Anterior cingulate cortex (tissue), 58 donors: ENCODE data around the gene MVB12B.

Experiments
- DNase-seq, 58 donors: peaks; one replicate each; lab custom pipeline; 2025; lab: John Stamatoyannopoulos, UW

Gene MVB12B

GRCh38 chr9:126482361-126483044 lies 155.9 kb downstream of the MVB12B start:
- DNase-seq = peak in 54 of 58 donors; percentile 20 to 91 (median 70)

- no peak for DNase-seq
Measured at GRCh38 chr9:126483468-126484073, 156.9 kb downstream of the MVB12B start.

- no peak for DNase-seq
Measured at GRCh38 chr9:126485662-126486061, 159.0 kb downstream of the MVB12B start.

DNA sequence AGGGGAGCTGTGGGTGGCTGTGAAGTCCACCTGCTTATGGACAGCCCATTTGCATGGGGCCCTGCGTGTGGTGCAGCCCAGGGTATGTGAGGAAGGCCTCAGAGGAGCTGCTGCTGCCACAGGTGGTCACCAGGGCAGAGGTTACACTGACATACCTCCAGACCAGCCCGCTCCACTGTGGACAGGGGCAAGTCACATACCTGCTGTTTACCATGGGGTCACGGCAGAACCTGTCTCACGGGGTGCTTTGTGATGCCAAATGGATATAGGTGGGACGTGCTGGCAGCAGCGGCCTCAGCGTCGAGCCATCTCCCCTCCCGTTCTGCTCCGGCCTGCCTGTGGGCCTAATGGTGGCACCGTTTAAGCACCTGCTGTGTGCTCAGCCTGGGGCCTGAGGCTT lies 159.6 kb downstream of the MVB12B start:
- no peak for DNase-seq

DNA sequence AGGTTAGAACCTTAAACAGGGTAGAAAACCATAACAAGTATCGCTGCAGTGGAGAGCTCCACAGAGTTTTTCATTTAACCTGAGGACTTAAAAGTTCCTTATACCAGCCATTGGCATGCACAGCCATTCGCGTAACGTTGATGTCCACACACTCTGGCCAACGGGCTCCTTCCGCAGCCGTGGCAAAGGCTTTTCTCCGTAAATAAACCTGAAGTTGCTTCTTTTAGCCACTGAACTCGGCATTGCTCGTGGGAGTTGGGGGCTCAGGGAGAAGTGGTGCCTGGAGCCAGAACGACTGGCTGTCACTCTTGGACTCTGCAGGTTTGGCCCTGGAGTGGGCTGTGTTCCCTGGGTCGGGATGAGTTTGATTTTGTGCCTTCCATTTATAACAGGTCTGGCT lies 161.2 kb downstream of the MVB12B start:
- no peak for DNase-seq

- no peak for DNase-seq
Measured at GRCh38 chr9:126488310-126488709, 161.7 kb downstream of the MVB12B start.

GRCh38 chr9:126488881-126489404 lies 162.3 kb downstream of the MVB12B start:
- peak in 7 of 58 donors; percentile 16 to 58 (median 38) for DNase-seq

DNA sequence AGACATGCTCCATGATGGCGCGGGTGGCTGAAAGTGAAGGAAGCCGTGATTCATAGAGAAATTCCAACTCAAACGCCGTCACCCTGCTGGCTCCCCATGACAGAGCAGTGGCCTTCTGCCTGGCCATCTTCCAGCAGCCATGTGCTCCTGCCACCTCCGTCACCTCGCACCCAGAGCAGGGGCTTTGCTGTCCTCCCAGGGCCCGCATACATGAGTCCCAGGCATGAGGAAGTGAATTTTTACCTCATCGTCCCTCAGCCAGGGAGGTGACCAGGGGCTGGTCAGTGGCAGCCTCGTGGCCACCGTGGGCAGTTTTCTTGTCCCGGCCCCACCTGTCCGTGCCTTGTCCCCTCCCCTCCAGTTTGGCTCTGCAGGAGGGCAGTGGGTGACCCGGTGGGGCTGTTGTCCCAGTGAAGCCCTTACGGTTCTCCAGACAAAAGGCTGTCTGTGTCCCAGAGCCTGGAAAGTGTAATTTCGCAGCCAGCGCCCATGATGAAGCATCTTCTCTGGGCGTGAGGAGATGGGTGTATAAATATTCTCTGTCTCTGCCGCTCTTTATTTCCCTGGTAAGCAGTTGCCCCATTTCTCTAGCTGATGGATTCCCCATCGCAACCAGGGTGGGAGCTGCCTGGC lies 163.1 kb downstream of the MVB12B start:
- DNase-seq = peak in 8 of 58 donors; percentile 23 to 54 (median 48)

DNA sequence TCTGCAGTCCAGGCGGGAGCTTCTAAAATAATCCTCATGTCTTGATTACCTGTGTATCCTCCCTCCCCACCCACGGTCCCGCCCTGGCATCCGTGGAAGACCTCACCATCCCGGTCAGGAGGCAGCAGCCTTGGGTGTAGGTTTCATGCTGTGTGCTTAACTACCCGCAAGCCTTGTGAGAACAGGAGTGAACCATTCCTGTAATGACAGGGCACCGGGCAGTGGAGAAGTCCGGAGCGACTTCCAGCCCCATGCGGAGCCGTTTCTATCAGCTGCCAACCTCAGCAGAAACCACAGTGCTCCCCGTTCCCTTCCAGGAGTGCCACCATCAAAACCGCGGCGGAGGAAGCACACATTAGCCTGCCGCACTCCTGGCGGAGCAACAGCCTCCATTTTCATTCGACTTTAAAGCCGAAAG lies 163.6 kb downstream of the MVB12B start:
- peak in 16 of 58 donors; percentile 20 to 66 (median 34) for DNase-seq

DNA sequence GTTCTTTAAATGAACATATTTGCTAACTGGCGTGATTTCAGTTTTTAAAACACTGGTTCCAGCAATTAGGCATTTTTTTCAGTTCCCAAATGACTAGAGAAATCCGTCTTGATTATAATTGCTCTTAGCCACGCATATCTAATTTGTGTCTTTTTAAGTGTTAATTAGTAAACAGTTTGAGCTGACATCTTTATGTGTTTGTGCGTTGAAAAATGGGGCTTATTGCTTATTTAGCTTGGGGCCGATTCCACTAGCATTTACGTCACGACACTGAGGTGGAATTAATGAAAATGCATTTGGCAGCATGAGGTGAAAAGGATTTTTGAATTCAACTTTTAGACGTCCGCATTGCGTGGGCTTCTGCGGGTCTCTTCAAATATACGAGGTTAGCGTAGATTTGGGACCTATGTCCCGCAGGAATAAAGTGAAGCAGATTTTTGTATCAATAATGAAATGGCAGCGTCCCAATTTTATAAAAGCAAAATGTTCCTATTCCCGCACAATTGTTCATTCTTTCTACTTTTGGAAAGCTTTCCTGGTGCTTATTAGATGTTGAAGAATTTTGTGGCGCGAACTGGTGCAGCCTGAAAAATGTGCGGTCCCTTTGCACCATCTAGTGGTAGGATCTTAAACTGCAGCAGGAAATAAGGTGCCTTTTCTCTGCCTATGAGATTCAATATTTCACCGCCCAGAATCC lies 164.4 kb downstream of the MVB12B start:
- DNase-seq = peak in 30 of 58 donors; percentile 8 to 82 (median 42)

- no peak for DNase-seq
Measured at GRCh38 chr9:126491568-126491879, 164.9 kb downstream of the MVB12B start.

DNA sequence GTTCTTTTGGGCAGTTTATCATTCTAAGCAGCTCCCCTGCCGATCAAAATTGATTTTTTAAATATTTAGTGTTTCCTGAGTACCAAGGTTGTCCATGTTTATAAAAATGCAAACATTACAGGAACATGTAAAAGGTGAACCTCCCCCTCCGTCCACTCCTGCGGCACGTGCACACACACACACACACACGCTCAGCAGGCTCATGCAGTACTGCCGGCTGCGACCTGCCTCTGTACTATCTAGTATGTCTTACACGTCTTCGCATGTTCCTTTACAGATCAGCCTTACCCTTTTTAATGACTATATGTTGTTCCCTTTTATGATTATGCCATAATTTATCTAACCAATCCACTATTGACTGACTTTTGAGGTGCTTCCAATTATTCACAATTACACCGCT lies 165.3 kb downstream of the MVB12B start:
- no peak for DNase-seq

DNA sequence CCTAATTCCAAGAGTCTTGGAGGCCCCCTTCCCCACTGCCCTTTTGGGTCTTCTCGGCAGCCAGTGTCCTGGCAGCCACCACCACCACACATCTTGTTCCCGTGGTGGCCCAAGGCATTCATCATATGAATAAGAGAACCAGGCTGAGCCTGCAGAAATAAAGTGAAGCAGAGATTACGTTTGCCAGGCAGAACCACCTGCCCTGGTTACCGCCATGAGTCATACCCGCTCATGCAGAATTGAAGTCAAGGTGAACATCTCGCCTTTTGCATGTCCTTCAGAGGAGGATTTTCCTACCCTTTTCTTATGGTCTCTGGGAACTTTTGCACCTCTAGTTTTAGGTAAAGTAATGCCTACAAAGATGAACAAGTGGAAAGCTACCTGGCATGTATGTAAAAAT lies 167.6 kb downstream of the MVB12B start:
- no peak for DNase-seq

GRCh38 chr9:126494746-126495145 lies 168.1 kb downstream of the MVB12B start:
- no peak for DNase-seq

DNA sequence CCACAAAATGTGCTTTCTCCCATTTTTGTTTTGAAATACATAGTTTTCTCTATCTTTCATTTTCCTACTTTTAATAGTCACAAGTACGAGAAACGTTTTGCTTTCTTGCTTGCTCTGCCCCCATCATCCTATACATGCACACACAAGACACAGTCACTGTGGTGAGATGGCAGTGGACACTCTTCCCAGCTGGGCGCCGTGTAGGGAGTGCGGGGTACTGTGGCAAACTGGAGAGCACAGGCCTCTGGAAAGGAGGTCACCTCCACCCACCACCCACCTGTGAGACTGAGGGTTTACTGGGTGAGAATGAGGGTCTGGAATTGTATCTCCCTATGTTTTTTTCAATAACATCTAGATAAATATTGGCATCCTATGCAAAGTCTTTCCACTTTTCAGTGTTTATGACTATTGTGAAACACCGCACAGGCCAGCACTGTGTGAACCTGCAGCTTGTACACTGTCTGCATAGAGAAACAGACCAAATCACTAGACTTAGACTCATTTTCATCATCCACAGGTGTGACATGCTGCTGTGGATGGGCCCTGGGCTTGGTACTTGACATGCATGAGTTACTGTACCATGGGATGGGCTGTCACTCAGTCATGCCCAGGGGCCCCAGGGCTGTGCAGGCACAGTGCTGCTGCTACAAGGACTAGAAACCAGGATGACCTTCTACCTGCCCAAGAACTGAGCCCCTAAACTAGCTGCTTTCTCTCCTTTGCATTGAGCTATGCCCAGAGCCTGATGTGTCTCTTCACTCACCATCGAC lies 169.0 kb downstream of the MVB12B start:
- DNase-seq = no peak

GRCh38 chr9:126496181-126496576 lies 169.6 kb downstream of the MVB12B start:
- DNase-seq = no peak

- DNase-seq = no peak
Measured at GRCh38 chr9:126496781-126497659, 170.4 kb downstream of the MVB12B start.

GRCh38 chr9:126497660-126498275 lies 171.1 kb downstream of the MVB12B start:
- no peak for DNase-seq

DNA sequence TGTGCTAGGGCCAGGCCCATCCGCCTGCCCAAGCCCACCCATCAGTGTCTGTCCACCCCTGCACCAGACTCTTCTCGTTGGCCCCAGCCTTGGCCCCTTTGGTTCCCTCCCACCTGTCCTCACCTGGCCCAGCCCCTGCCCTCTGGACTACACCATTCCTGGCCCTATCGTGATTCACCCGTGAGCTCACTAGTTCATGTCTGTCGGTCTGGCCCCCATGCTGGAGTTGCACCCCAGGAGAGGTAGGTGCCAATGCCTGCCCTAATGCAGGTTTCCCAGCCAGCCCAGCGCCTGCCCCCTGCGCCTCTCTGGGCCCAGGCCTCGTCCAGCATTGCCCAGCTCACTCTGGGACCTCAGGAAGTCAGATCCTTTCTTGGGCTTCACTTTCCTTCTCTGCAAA lies 171.7 kb downstream of the MVB12B start:
- DNase-seq = no peak
